HCT116 (cell line): ENCODE results near the gene PHLPP2. TPM values are rescaled to one million over a fixed set of nuclear protein-coding genes. Genes with fewer than 3 reads are reported as not detected.
A peak's percentile ranks its signal among the peaks of the same experiment; 100 is the strongest.

Experiments used
- ATAC-seq: fragments of 200-7000 bp; cut with Tn5 transposase; 2 replicates; pipeline ENCODE4 v1.9.1; 2020; ENCODE audit warnings: mild to moderate bottlenecking, moderate library complexity
- BruUV-seq: library from RNA; stranded (reverse); fragments of 400-500 nt; replicated peaks from 2 replicates; lab custom pipeline; 2021; lab: Mats Ljungman, UMichigan
- CTCF ChIA-PET: fragments of 300-600 bp; sonication (Branson Sonifier 250); formaldehyde crosslinking; loops from one replicate; lab custom pipeline; 2021; ENCODE audit warnings: antibody characterized with exemption; lab: Charles Lee
- POLR2A ChIA-PET: fragments of 300-600, 350-600 bp; sonication (Branson Sonifier 250); formaldehyde crosslinking; loops from one replicate; lab custom pipeline; 2021; ENCODE audit warnings: antibody characterized with exemption; lab: Charles Lee
- RAD21 ChIA-PET, 2 experiments: fragments of 300-600 bp; sonication (Branson Sonifier 250); formaldehyde crosslinking; loops; one replicate each; lab custom pipeline; 2023; ENCODE audit warnings: low total read pairs in 2 of 2; ENCODE audit not compliant: uncharacterized antibody in 2 of 2, unreplicated experiment in 2 of 2, low non-redundant PET in 1 of 2; lab: Charles Lee
- DNase-seq: peaks from one replicate; pipeline ENCODE4 v3.0.0-alpha.2; 2010; ENCODE audit warnings: low read depth, low spot score
- H2AFZ ChIP-seq: fragments of 200-600 bp; shearing (Covaris generic), sonication (generic); 2 replicates; pipeline ENCODE4 v1.6.1; 2017; ENCODE audit warnings: low read depth, mixed run types, mixed read lengths, antibody characterized with exemption, low read length; ENCODE audit not compliant: poor library complexity, severe bottlenecking
- H3K27ac ChIP-seq: 2 replicates; pipeline ENCODE4 v1.5.1; 2012; ENCODE audit warnings: low read depth, low read length
- H3K27me3 ChIP-seq: fragments of 200-600 bp; sonication (generic); 2 replicates; pipeline ENCODE4 v1.6.1; 2016; ENCODE audit warnings: mixed run types, low read length, mixed read lengths; ENCODE audit not compliant: insufficient read depth
- H3K36me3 ChIP-seq, 2 experiments: fragments of 200-500 bp in 1 of 2; fragments of 200-600 bp in 1 of 2; sonication (Bioruptor generic) in 1 of 2; sonication (generic) in 1 of 2; 2 replicates each; pipeline versions ENCODE4 v1.5.1 to v1.6.1; 2014 to 2016; ENCODE audit warnings: low read length in 2 of 2, inconsistent platforms in 1 of 2, mixed read lengths in 1 of 2, mixed run types in 1 of 2; ENCODE audit not compliant: insufficient read depth in 2 of 2, control insufficient read depth in 1 of 2
- H3K4me1 ChIP-seq, 2 experiments: fragments of 200-600 bp in 1 of 2; sonication (generic) in 1 of 2; 2 replicates each; pipeline versions ENCODE4 v1.5.1 to v1.6.1; 2012 to 2017; ENCODE audit warnings: low read length in 2 of 2, inconsistent platforms in 1 of 2, mild to moderate bottlenecking in 1 of 2, mixed read lengths in 1 of 2, mixed run types in 1 of 2, moderate library complexity in 1 of 2; ENCODE audit not compliant: insufficient read depth in 2 of 2, control insufficient read depth in 1 of 2
- H3K4me2 ChIP-seq: fragments of 200-600 bp; sonication (generic); 2 replicates; pipeline ENCODE4 v1.6.1; 2017; ENCODE audit warnings: mixed run types, low read length, mixed read lengths
- H3K4me3 ChIP-seq, 2 experiments: fragments of 200-600 bp in 1 of 2; sonication (generic) in 1 of 2; replicated peaks in 1 of 2; 2 replicates each; pipeline ENCODE4 v1.5.1; 2011 to 2016; ENCODE audit warnings: low read length in 2 of 2, control low read depth in 1 of 2, low read depth in 1 of 2, mild to moderate bottlenecking in 1 of 2, mixed read lengths in 1 of 2, mixed run types in 1 of 2
- H3K79me2 ChIP-seq: fragments of 200-600 bp; sonication (generic); 2 replicates; pipeline ENCODE4 v1.6.1; 2017; ENCODE audit warnings: mild to moderate bottlenecking, mixed run types, low read length, moderate library complexity, mixed read lengths; ENCODE audit not compliant: insufficient read depth
- H3K9ac ChIP-seq: fragments of 200-600 bp; sonication (generic); 2 replicates; pipeline ENCODE4 v1.6.1; 2016; ENCODE audit warnings: low read length, mixed read lengths
- H3K9me2 ChIP-seq: fragments of 200-600 bp; sonication (generic), shearing (Covaris generic); 2 replicates; pipeline ENCODE4 v1.6.1; 2017; ENCODE audit warnings: mixed run types, mild to moderate bottlenecking, moderate library complexity; ENCODE audit not compliant: insufficient read depth
- H3K9me3 ChIP-seq, 2 experiments: fragments of 200-500 bp in 1 of 2; fragments of 200-600 bp in 1 of 2; sonication (Bioruptor generic) in 1 of 2; sonication (generic) in 1 of 2; 2 replicates each; pipeline ENCODE4 v1.6.1; 2014 to 2017; ENCODE audit warnings: low read length in 2 of 2, mixed read lengths in 2 of 2, inconsistent platforms in 1 of 2, low read depth in 1 of 2, mild to moderate bottlenecking in 1 of 2, mixed run types in 1 of 2, moderate library complexity in 1 of 2; ENCODE audit not compliant: control insufficient read depth in 1 of 2, insufficient read depth in 1 of 2
- H4K20me1 ChIP-seq: fragments of 200-600 bp; sonication (generic), shearing (Covaris generic); 2 replicates; pipeline ENCODE4 v1.6.1; 2017; ENCODE audit warnings: mixed run types, mild to moderate bottlenecking, moderate library complexity; ENCODE audit not compliant: insufficient read depth
- CBX3 ChIP-seq: IDR thresholded peaks from 2 replicates; pipeline ENCODE4 v1.6.1; 2012; ENCODE audit warnings: low read depth
- CTCF ChIP-seq, 3 experiments: fragments of 200-600 bp in 1 of 3; sonication (generic) in 1 of 3; IDR thresholded peaks in 2 of 3; conservative IDR thresholded peaks in 1 of 3; 2 replicates each; pipeline ENCODE4 v1.5.1; 2012 to 2017; ENCODE audit warnings: low read depth in 2 of 3, low read length in 2 of 3, antibody characterized with exemption in 1 of 3, borderline replicate concordance in 1 of 3, control low read depth in 1 of 3, mild to moderate bottlenecking in 1 of 3, mixed read lengths in 1 of 3, mixed run types in 1 of 3, moderate library complexity in 1 of 3; ENCODE audit not compliant: insufficient read depth in 1 of 3
- EGR1 ChIP-seq: IDR thresholded peaks from 2 replicates; pipeline ENCODE4 v1.6.1; 2012; ENCODE audit warnings: low read depth
- ELF1 ChIP-seq: IDR thresholded peaks from 2 replicates; pipeline ENCODE4 v1.6.1; 2012; ENCODE audit warnings: low read depth, borderline replicate concordance
- FOSL1 ChIP-seq: IDR thresholded peaks from 2 replicates; pipeline ENCODE4 v1.6.1; 2012; ENCODE audit warnings: low read depth
- JUND ChIP-seq: IDR thresholded peaks from 2 replicates; pipeline ENCODE4 v1.6.1; 2012
- POLR2A ChIP-seq: IDR thresholded peaks from 2 replicates; pipeline ENCODE4 v1.7.0; 2011; ENCODE audit warnings: borderline replicate concordance; ENCODE audit not compliant: insufficient read depth, insufficient read length; ENCODE audit errors: extremely low read depth
- POLR2AphosphoS5 ChIP-seq: IDR thresholded peaks from 2 replicates; pipeline ENCODE4 v1.6.1; 2011; ENCODE audit warnings: mild to moderate bottlenecking, low read depth, low read length, moderate library complexity
- RAD21 ChIP-seq: IDR thresholded peaks from 2 replicates; pipeline ENCODE4 v1.6.1; 2012; ENCODE audit warnings: low read depth, mild to moderate bottlenecking
- SIN3A ChIP-seq: IDR thresholded peaks from 2 replicates; pipeline ENCODE4 v1.6.1; 2012; ENCODE audit warnings: low read depth
- SP1 ChIP-seq: IDR thresholded peaks from 2 replicates; pipeline ENCODE4 v1.6.1; 2012; ENCODE audit warnings: low read depth
- TCF7L2 ChIP-seq: IDR thresholded peaks from 2 replicates; pipeline ENCODE4 v1.7.0; 2011; ENCODE audit warnings: borderline replicate concordance, inconsistent platforms; ENCODE audit not compliant: insufficient read depth, insufficient read length; ENCODE audit errors: extremely low read depth
- ZFX ChIP-seq: fragments of 450-650 bp; IDR thresholded peaks from 2 replicates; pipeline ENCODE4 v1.6.1; 2017
- ZNF274 ChIP-seq: fragments of 200-500 bp; sonication (Bioruptor generic); IDR thresholded peaks from 2 replicates; pipeline ENCODE4 v1.6.1; 2014; ENCODE audit warnings: mild to moderate bottlenecking, low read depth, low read length, inconsistent platforms
- intact Hi-C: fragments of 100-400 bp; cut with micrococcal nuclease; formaldehyde crosslinking; loops from 2 replicates; pipeline ENCODE4 v1.10.0; 2022
- total RNA-seq: library from RNA; stranded (reverse); gene quantifications from one replicate; pipeline ENCODE4 v1.2.1, GENCODE V29; 2021; ENCODE audit not compliant: unreplicated experiment
- TF ChIP-seq, protein P1 (sequence below): IDR thresholded peaks from 2 replicates; pipeline ENCODE4 v1.6.1; 2012
- TF ChIP-seq, protein P2 (sequence below): IDR thresholded peaks from 2 replicates; pipeline ENCODE4 v1.6.1; 2012; ENCODE audit warnings: low read depth
- TF ChIP-seq, protein P3 (sequence below): IDR thresholded peaks from 2 replicates; pipeline ENCODE4 v1.6.1; 2012

Gene PHLPP2
- total RNA-seq, 1 experiment from 2014 or later, result 9.0 TPM

GRCh38 chr16:71647391-71647790, 77.1 kb downstream of the PHLPP2 start:
- POLR2A ChIA-PET, result no interaction called here

DNA sequence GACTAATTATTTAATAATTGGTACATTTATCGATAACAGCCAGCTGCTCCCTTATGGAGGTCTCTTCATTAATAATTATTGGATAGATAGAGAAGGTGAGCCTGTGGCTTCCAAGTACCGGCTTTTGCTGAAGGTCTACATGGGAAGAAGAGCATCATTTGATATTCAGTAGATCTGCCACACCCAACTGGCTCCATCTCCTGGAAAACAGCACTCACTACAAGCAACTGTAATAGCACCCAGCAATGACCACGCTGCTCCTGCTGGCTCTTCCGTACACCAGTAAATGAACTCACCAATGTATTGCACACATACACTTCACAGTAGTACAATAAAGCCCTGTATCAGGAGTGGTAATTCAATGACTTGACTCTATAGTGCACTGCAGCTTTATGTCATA, 79.1 kb downstream of the PHLPP2 start:
- no TSS peak for BruUV-seq
- no peak for DNase-seq
- no peak for TF ChIP-seq SIN3A
- no peak for TF ChIP-seq ZFX
- TF ChIP-seq SP1, result no peak
- TF ChIP-seq JUND, result 0 out of 2 replicates have a peak, but pooled peaks have one; percentile 28
- no peak for TF ChIP-seq POLR2AphosphoS5
- TF ChIP-seq ELF1, result no peak
- TF ChIP-seq RAD21, result peak; percentile 62
- TF ChIP-seq POLR2A, result no peak
- TF ChIP-seq CTCF (IDR thresholded peaks at IDR 0.05 in 2 of 3, conservative IDR thresholded peaks at IDR 0.05 in 1 of 3; ENCODE audit: borderline replicate concordance in 1 of 3, insufficient read depth in 1 of 3, low read depth in 2 of 3, low read length in 2 of 3), result peak; percentile 62 to 69 (median 68)
- TF ChIP-seq FOSL1, result no peak
- 0 out of 2 replicates have a peak, but pooled peaks have one; percentile 35 for TF ChIP-seq CBX3
- TF ChIP-seq, protein P1, sequence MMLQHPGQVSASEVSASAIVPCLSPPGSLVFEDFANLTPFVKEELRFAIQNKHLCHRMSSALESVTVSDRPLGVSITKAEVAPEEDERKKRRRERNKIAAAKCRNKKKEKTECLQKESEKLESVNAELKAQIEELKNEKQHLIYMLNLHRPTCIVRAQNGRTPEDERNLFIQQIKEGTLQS, result no peak
- TF ChIP-seq EGR1, result no peak
- TF ChIP-seq, protein P2, sequence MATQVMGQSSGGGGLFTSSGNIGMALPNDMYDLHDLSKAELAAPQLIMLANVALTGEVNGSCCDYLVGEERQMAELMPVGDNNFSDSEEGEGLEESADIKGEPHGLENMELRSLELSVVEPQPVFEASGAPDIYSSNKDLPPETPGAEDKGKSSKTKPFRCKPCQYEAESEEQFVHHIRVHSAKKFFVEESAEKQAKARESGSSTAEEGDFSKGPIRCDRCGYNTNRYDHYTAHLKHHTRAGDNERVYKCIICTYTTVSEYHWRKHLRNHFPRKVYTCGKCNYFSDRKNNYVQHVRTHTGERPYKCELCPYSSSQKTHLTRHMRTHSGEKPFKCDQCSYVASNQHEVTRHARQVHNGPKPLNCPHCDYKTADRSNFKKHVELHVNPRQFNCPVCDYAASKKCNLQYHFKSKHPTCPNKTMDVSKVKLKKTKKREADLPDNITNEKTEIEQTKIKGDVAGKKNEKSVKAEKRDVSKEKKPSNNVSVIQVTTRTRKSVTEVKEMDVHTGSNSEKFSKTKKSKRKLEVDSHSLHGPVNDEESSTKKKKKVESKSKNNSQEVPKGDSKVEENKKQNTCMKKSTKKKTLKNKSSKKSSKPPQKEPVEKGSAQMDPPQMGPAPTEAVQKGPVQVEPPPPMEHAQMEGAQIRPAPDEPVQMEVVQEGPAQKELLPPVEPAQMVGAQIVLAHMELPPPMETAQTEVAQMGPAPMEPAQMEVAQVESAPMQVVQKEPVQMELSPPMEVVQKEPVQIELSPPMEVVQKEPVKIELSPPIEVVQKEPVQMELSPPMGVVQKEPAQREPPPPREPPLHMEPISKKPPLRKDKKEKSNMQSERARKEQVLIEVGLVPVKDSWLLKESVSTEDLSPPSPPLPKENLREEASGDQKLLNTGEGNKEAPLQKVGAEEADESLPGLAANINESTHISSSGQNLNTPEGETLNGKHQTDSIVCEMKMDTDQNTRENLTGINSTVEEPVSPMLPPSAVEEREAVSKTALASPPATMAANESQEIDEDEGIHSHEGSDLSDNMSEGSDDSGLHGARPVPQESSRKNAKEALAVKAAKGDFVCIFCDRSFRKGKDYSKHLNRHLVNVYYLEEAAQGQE, result no peak

More at GRCh38 chr16:71647391-71647790, 77.1 kb downstream of the PHLPP2 start:
- Histone ChIP-seq H3K9me3 (no peaks in the 10 kb centered on the region), H4K20me1 (no peaks in the 10 kb centered on the region), H3K9me2 (no peaks in the 10 kb centered on the region), H3K27me3 (no peaks in the 10 kb centered on the region), H3K4me3 (no peak overlapping the region), H3K79me2 (no peaks in the 10 kb centered on the region), H2AFZ (no peak overlapping the region), H3K27ac (no peak overlapping the region), H3K36me3 (peaks cover 0 to 2% of the 10 kb centered on the region in 2 experiments; a peak in 1 of 4 replicates), H3K9ac (no peak overlapping the region), H3K4me2 (no peak overlapping the region), H3K4me1 (no peaks in the 10 kb centered on the region)
- no peak for ATAC-seq
- ChIA-PET RAD21 (no interaction called here), CTCF (no interaction called here)
- no peak for DNase-seq
- no peak for TF ChIP-seq ZNF274
- no peak for TF ChIP-seq ELF1
- no peak for TF ChIP-seq SP1
- TF ChIP-seq, protein P3, sequence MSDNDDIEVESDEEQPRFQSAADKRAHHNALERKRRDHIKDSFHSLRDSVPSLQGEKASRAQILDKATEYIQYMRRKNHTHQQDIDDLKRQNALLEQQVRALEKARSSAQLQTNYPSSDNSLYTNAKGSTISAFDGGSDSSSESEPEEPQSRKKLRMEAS, result no peak
- TF ChIP-seq TCF7L2, result no peak
- BruUV-seq, result no TSS peak
- intact Hi-C loops, result no loop called here

More for the DNA sequence above, 79.1 kb downstream of the PHLPP2 start:
- Histone ChIP-seq H3K27ac (no peak overlapping the region), H3K9me3 (no peaks in the 10 kb centered on the region), H3K4me1 (no peaks in the 10 kb centered on the region), H2AFZ (no peak overlapping the region), H3K9ac (no peak overlapping the region), H3K9me2 (no peaks in the 10 kb centered on the region), H4K20me1 (no peaks in the 10 kb centered on the region), H3K36me3 (peaks cover 0 to 2% of the 10 kb centered on the region in 2 experiments; a peak in 1 of 4 replicates), H3K27me3 (no peaks in the 10 kb centered on the region), H3K4me3 (no peak overlapping the region), H3K4me2 (no peak overlapping the region), H3K79me2 (no peaks in the 10 kb centered on the region)
- peak; percentile 89 for ATAC-seq
- POLR2A ChIA-PET, result no interaction called here
- RAD21 ChIA-PET, result no interaction called here
- CTCF ChIA-PET, result interaction anchor here (1.1 to 3.0 kb wide), 2 partner anchors 34 to 81 kb away, joined by 3 to 13 read pairs; no protein-coding TSS in a partner anchor
- intact Hi-C loops, result no loop called here
